HepG2 (cell line): ENCODE results near the gene SINHCAF. TPM values are rescaled to one million over a fixed set of nuclear protein-coding genes. Genes with fewer than 3 reads are reported as not detected.

ENCODE experiments used
- BRD4 ChIP-seq: sonication (generic); formaldehyde crosslinking; IDR thresholded peaks from 2 replicates; pipeline ENCODE4 v1.4.0; 2020; ENCODE audit warnings: missing genetic modification reagents
- DMAP1 ChIP-seq: IDR thresholded peaks from 2 replicates; pipeline ENCODE4 v1.6.1; 2016
- GABPB1 ChIP-seq: IDR thresholded peaks from 2 replicates; pipeline ENCODE4 v1.6.1; 2016; ENCODE audit warnings: mild to moderate bottlenecking, missing genetic modification reagents, moderate library complexity, missing compliant biosample characterization
- HCFC1 ChIP-seq: fragments of 150-350 bp; IDR thresholded peaks from 2 replicates; pipeline ENCODE4 v1.6.1; 2014; ENCODE audit warnings: low read depth, low read length
- KDM2A ChIP-seq: sonication (generic); formaldehyde crosslinking; IDR thresholded peaks from 2 replicates; pipeline ENCODE4 v1.4.0; 2020; ENCODE audit warnings: low read depth, missing genetic modification reagents, borderline replicate concordance
- KMT2A ChIP-seq: sonication (generic); formaldehyde crosslinking; IDR thresholded peaks from 2 replicates; pipeline ENCODE4 v1.4.0; 2020; ENCODE audit warnings: missing genetic modification reagents
- NRL ChIP-seq: sonication (generic); formaldehyde crosslinking; IDR thresholded peaks from 2 replicates; pipeline ENCODE4 v1.5.0; 2020; ENCODE audit warnings: missing genetic modification reagents, mild to moderate bottlenecking, moderate library complexity, borderline replicate concordance
- POLR2A ChIP-seq, 2 experiments: IDR thresholded peaks; 2 replicates each; pipeline ENCODE4 v1.6.1; 2011; ENCODE audit warnings: low read depth in 2 of 2, low read length in 2 of 2, mild to moderate bottlenecking in 1 of 2, moderate library complexity in 1 of 2; ENCODE audit not compliant: insufficient read depth in 1 of 2
- SCMH1 ChIP-seq: sonication (generic); formaldehyde crosslinking; IDR thresholded peaks from 2 replicates; pipeline ENCODE4 v1.9.0; 2021; ENCODE audit warnings: missing genetic modification reagents, mild to moderate bottlenecking, borderline replicate concordance
- SRSF1 ChIP-seq: fragments of 200-400 bp; formaldehyde crosslinking; optimal IDR thresholded peaks from 2 replicates; pipeline ENCODE3; 2017; ENCODE audit warnings: mild to moderate bottlenecking, low read depth, low read length, moderate library complexity
- TCF12 ChIP-seq, 2 experiments: fragments of 450-650 bp in 1 of 2; sonication (generic) in 1 of 2; formaldehyde crosslinking in 1 of 2; IDR thresholded peaks; 2 replicates each; pipeline versions ENCODE4 v1.6.1 to v1.8.0; 2017 to 2022; ENCODE audit warnings: antibody characterized with exemption in 1 of 2, mild to moderate bottlenecking in 1 of 2, missing genetic modification reagents in 1 of 2, moderate library complexity in 1 of 2
- U2AF2 ChIP-seq: fragments of 200-400 bp; formaldehyde crosslinking; IDR thresholded peaks from 2 replicates; pipeline ENCODE4 v1.6.1; 2017; ENCODE audit warnings: low read depth, mild to moderate bottlenecking, low read length
- ZNF121 ChIP-seq: sonication (generic); formaldehyde crosslinking; IDR thresholded peaks from 2 replicates; pipeline ENCODE4 v1.5.0; 2020; ENCODE audit warnings: mild to moderate bottlenecking, missing genetic modification reagents
- ZNF251 ChIP-seq: sonication (generic); formaldehyde crosslinking; IDR thresholded peaks from 2 replicates; pipeline ENCODE4 v1.9.0; 2021; ENCODE audit warnings: mild to moderate bottlenecking, missing genetic modification reagents
- ZNF572 ChIP-seq: sonication (generic); formaldehyde crosslinking; IDR thresholded peaks from 2 replicates; pipeline ENCODE4 v1.5.1; 2020; ENCODE audit warnings: mild to moderate bottlenecking, missing genetic modification reagents
- ZNF678 ChIP-seq: sonication (generic); formaldehyde crosslinking; IDR thresholded peaks from 2 replicates; pipeline ENCODE4 v1.4.0; 2020; ENCODE audit warnings: mild to moderate bottlenecking, missing genetic modification reagents
- polyA plus RNA-seq, 8 experiments: library from polyadenylated mRNA; depleted of rRNA in 3 of 8; stranded (reverse) in 7 of 8; unstranded in 1 of 8; fragments of >200 nt; fragmentation: Illumina TruSeq in 4 of 8; extraction: Trizol in 4 of 8; gene quantifications; 2 replicates each; pipeline versions ENCODE4 v1.2.1 to v1.2.3, GENCODE V29; 2011 to 2016; ENCODE audit warnings: low read depth in 4 of 8, missing spikeins in 1 of 8, mixed read lengths in 1 of 8; ENCODE audit not compliant: insufficient read depth in 1 of 8
- total RNA-seq, 5 experiments: library from RNA; depleted of rRNA; stranded (reverse); fragments of >200 nt; fragmentation: Illumina TruSeq; extraction: Trizol; gene quantifications; 2 replicates each; pipeline ENCODE4 v1.2.3, GENCODE V29; 2016; ENCODE audit warnings: low read depth in 1 of 5
- TF ChIP-seq, protein P1 (sequence below): sonication (generic); formaldehyde crosslinking; IDR thresholded peaks from 2 replicates; pipeline ENCODE4 v1.9.0; 2021; ENCODE audit warnings: missing genetic modification reagents, borderline replicate concordance
- TF ChIP-seq, protein P2 (sequence below): sonication (generic); formaldehyde crosslinking; conservative IDR thresholded peaks from 2 replicates; pipeline ENCODE4 v1.4.0; 2020; ENCODE audit warnings: missing genetic modification reagents
- TF ChIP-seq, protein P3 (sequence below): fragments of 450-650 bp; IDR thresholded peaks from 2 replicates; pipeline ENCODE4 v1.6.1; 2017; ENCODE audit warnings: mild to moderate bottlenecking
- TF ChIP-seq, protein P4 (sequence below): sonication (generic); formaldehyde crosslinking; IDR thresholded peaks from 2 replicates; pipeline ENCODE4 v1.4.0; 2020; ENCODE audit warnings: mild to moderate bottlenecking, missing genetic modification reagents
- TF ChIP-seq, protein P5 (sequence below): sonication (generic); formaldehyde crosslinking; IDR thresholded peaks from 2 replicates; pipeline ENCODE4 v1.5.0; 2020; ENCODE audit warnings: missing genetic modification reagents, mild to moderate bottlenecking, borderline replicate concordance
- TF ChIP-seq, protein P6 (sequence below): sonication (generic); formaldehyde crosslinking; IDR thresholded peaks from 2 replicates; pipeline ENCODE4 v1.8.0; 2023; ENCODE audit warnings: mild to moderate bottlenecking, missing genetic modification reagents

The SINHCAF gene
- total and polyA plus RNA-seq, 2 of the 13 experiments (the other 11 are each of a cell fraction or from before 2014, with no cell fraction given), result 54.6 to 97.8 TPM

DNA sequence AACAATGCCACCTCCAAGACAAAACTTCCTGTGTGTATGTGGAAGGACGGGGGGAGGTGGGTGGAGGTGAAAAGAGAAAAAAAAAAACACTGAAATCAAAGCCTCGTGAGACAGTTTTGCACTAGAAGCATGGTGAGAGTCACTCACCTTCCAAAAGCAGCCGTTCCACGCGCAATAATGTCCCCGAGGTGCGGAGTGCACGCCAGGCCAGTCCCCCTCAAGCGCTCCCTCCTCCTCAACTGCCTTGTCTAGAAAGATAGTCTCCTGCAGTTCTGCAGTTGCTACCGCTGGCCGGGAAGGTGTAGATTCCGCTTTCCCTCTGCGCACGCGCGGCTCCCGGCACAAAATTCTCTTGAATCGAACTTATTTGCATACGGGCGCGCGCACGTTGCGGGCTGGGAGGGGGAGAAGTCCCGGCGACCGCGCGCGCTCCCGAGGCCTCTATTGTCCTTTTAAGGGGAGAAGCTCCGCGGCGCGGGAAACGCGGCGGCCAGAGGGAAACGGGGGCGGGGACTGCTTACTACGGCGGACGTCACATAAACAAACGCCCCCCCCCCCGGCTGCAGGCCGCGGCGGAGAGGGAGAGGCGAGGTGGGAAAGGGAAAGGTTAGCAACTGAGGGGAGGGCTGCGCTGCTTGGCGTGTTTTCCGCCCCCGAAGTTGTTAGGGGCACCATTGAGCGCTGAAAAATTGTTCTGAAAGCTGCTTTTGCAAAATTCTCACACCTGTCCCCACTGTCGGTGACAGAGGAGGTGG, at the start of gene SINHCAF (continued):
- TF ChIP-seq, protein P1, sequence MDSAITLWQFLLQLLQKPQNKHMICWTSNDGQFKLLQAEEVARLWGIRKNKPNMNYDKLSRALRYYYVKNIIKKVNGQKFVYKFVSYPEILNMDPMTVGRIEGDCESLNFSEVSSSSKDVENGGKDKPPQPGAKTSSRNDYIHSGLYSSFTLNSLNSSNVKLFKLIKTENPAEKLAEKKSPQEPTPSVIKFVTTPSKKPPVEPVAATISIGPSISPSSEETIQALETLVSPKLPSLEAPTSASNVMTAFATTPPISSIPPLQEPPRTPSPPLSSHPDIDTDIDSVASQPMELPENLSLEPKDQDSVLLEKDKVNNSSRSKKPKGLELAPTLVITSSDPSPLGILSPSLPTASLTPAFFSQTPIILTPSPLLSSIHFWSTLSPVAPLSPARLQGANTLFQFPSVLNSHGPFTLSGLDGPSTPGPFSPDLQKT (CRISPR knock-in tag), result no peak
- TF ChIP-seq GABPB1 (CRISPR knock-in tag) (peak; percentile 59; the same call in 1 of the 2 replicates), KDM2A (CRISPR knock-in tag) (peak; percentile 48; the same call in 1 of the 2 replicates), ZNF251 (CRISPR knock-in tag) (no peak), DMAP1 (CRISPR knock-in tag) (0 out of 2 replicates have a peak, but pooled peaks have one; percentile 30), SRSF1 (peak; percentile 82), ZNF121 (no peak), ZNF678 (CRISPR knock-in tag) (no peak), ZNF572 (CRISPR knock-in tag) (no peak), POLR2A (IDR thresholded peaks at IDR 0.05; ENCODE audit: insufficient read depth in 1 of 2, low read depth in 2 of 2, low read length in 2 of 2) (peak; percentile 93 to 99), HCFC1 (peak; percentile 9; the same call in 1 of the 2 replicates), NRL (no peak), BRD4 (peak; percentile 31; the same call in 1 of the 2 replicates), U2AF2 (no peak), SCMH1 (CRISPR knock-in tag) (no peak), TCF12 (IDR thresholded peaks at IDR 0.05) (no peak), TCF12 (CRISPR knock-in tag; IDR thresholded peaks at IDR 0.05) (no peak), KMT2A (CRISPR knock-in tag) (no peak)
- TF ChIP-seq, protein P2, sequence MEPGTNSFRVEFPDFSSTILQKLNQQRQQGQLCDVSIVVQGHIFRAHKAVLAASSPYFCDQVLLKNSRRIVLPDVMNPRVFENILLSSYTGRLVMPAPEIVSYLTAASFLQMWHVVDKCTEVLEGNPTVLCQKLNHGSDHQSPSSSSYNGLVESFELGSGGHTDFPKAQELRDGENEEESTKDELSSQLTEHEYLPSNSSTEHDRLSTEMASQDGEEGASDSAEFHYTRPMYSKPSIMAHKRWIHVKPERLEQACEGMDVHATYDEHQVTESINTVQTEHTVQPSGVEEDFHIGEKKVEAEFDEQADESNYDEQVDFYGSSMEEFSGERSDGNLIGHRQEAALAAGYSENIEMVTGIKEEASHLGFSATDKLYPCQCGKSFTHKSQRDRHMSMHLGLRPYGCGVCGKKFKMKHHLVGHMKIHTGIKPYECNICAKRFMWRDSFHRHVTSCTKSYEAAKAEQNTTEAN (CRISPR knock-in tag), result no peak; the same call in 1 of the 2 replicates
- TF ChIP-seq, protein P3, sequence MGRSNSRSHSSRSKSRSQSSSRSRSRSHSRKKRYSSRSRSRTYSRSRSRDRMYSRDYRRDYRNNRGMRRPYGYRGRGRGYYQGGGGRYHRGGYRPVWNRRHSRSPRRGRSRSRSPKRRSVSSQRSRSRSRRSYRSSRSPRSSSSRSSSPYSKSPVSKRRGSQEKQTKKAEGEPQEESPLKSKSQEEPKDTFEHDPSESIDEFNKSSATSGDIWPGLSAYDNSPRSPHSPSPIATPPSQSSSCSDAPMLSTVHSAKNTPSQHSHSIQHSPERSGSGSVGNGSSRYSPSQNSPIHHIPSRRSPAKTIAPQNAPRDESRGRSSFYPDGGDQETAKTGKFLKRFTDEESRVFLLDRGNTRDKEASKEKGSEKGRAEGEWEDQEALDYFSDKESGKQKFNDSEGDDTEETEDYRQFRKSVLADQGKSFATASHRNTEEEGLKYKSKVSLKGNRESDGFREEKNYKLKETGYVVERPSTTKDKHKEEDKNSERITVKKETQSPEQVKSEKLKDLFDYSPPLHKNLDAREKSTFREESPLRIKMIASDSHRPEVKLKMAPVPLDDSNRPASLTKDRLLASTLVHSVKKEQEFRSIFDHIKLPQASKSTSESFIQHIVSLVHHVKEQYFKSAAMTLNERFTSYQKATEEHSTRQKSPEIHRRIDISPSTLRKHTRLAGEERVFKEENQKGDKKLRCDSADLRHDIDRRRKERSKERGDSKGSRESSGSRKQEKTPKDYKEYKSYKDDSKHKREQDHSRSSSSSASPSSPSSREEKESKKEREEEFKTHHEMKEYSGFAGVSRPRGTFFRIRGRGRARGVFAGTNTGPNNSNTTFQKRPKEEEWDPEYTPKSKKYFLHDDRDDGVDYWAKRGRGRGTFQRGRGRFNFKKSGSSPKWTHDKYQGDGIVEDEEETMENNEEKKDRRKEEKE, result no peak
- TF ChIP-seq, protein P4, sequence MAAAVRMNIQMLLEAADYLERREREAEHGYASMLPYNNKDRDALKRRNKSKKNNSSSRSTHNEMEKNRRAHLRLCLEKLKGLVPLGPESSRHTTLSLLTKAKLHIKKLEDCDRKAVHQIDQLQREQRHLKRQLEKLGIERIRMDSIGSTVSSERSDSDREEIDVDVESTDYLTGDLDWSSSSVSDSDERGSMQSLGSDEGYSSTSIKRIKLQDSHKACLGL (CRISPR knock-in tag), result no peak
- TF ChIP-seq, protein P5, sequence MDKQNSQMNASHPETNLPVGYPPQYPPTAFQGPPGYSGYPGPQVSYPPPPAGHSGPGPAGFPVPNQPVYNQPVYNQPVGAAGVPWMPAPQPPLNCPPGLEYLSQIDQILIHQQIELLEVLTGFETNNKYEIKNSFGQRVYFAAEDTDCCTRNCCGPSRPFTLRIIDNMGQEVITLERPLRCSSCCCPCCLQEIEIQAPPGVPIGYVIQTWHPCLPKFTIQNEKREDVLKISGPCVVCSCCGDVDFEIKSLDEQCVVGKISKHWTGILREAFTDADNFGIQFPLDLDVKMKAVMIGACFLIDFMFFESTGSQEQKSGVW, result no peak; the same call in 1 of the 2 replicates
- TF ChIP-seq, protein P6, sequence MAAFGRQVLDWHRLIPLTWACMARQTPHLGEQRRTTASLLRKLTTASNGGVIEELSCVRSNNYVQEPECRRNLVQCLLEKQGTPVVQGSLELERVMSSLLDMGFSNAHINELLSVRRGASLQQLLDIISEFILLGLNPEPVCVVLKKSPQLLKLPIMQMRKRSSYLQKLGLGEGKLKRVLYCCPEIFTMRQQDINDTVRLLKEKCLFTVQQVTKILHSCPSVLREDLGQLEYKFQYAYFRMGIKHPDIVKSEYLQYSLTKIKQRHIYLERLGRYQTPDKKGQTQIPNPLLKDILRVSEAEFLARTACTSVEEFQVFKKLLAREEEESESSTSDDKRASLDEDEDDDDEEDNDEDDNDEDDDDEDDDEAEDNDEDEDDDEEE (CRISPR knock-in tag), result no peak
